IMR-90 (cell line): ENCODE results near the gene IL16. TPM values are rescaled to one million over a fixed set of nuclear protein-coding genes. Genes with fewer than 3 reads are reported as not detected.

Source experiments
- ATAC-seq: fragments of 200-7000 bp; cut with Tn5 transposase; 2 replicates; pipeline ENCODE4 v1.9.1; 2020; ENCODE audit warnings: low read depth, mild to moderate bottlenecking, moderate library complexity
- BruUV-seq: library from RNA; stranded (reverse); fragments of 400-500 nt; replicated peaks from 2 replicates; lab custom pipeline; 2021; lab: Mats Ljungman, UMichigan
- CTCF ChIA-PET: fragments of 300-600 bp; formaldehyde crosslinking; extraction: SDS; loops from one replicate; lab custom pipeline; 2021; ENCODE audit warnings: antibody characterized with exemption; lab: Yijun Ruan, JAX
- POLR2A ChIA-PET: fragments of 300-600 bp; sonication (Branson Sonifier 250); formaldehyde crosslinking; loops from one replicate; lab custom pipeline; 2022; ENCODE audit warnings: antibody characterized with exemption; ENCODE audit not compliant: unreplicated experiment; lab: Charles Lee
- DNase-seq: peaks from one replicate; pipeline ENCODE4 v3.0.0; 2013
- H2AFZ ChIP-seq: replicated peaks from 2 replicates; pipeline ENCODE3; 2013; ENCODE audit warnings: low read length, mild to moderate bottlenecking; ENCODE audit not compliant: poor library complexity
- H2AK5ac ChIP-seq: 2 replicates; pipeline ENCODE4 v1.6.1; 2013; ENCODE audit warnings: low read depth, low read length, inconsistent platforms
- H2AK9ac ChIP-seq: replicated peaks from 2 replicates; pipeline ENCODE3; 2013; ENCODE audit warnings: mild to moderate bottlenecking, low read depth, low read length, moderate library complexity; ENCODE audit not compliant: poor library complexity
- H2BK120ac ChIP-seq: 2 replicates; pipeline ENCODE4 v1.6.1; 2013; ENCODE audit warnings: low read depth, low read length, inconsistent platforms
- H2BK15ac ChIP-seq: 3 replicates; pipeline ENCODE4 v1.6.1; 2013; ENCODE audit warnings: low read depth, low read length, inconsistent platforms
- H2BK20ac ChIP-seq: 2 replicates; pipeline ENCODE4 v1.6.1; 2013; ENCODE audit warnings: low read depth, mild to moderate bottlenecking, inconsistent platforms, low read length, moderate library complexity
- H2BK5ac ChIP-seq: 2 replicates; pipeline ENCODE4 v1.6.1; 2013; ENCODE audit warnings: mild to moderate bottlenecking, low read depth, low read length, inconsistent platforms; ENCODE audit not compliant: poor library complexity, severe bottlenecking
- H3K14ac ChIP-seq: replicated peaks from 2 replicates; pipeline ENCODE4 v1.6.1; 2013; ENCODE audit warnings: low read depth, low read length, inconsistent platforms
- H3K18ac ChIP-seq: 2 replicates; pipeline ENCODE4 v1.6.1; 2013; ENCODE audit warnings: low read depth, low read length, control low read depth
- H3K23ac ChIP-seq: 2 replicates; pipeline ENCODE4 v1.6.1; 2013; ENCODE audit warnings: low read depth, low read length, inconsistent platforms
- H3K27ac ChIP-seq: 2 replicates; pipeline ENCODE4 v1.5.1; 2013; ENCODE audit warnings: mild to moderate bottlenecking, control low read depth, low read length; ENCODE audit not compliant: insufficient read depth
- H3K27me3 ChIP-seq: 2 replicates; pipeline ENCODE4 v1.6.1; 2013; ENCODE audit warnings: low read length; ENCODE audit not compliant: control insufficient read depth, insufficient read depth
- H3K36me3 ChIP-seq: 2 replicates; pipeline ENCODE4 v1.6.1; 2013; ENCODE audit warnings: low read length, mixed read lengths; ENCODE audit not compliant: control insufficient read depth, insufficient read depth
- H3K4ac ChIP-seq: 2 replicates; pipeline ENCODE4 v1.6.1; 2013; ENCODE audit warnings: low read depth, low read length, inconsistent platforms
- H3K4me1 ChIP-seq: 2 replicates; pipeline ENCODE4 v1.6.1; 2013; ENCODE audit warnings: low read length, mixed read lengths; ENCODE audit not compliant: control insufficient read depth, insufficient read depth
- H3K4me2 ChIP-seq: 2 replicates; pipeline ENCODE4 v1.6.1; 2013; ENCODE audit warnings: low read depth, mild to moderate bottlenecking, control low read depth, low read length, moderate library complexity
- H3K4me3 ChIP-seq: 2 replicates; pipeline ENCODE4 v1.5.1; 2013; ENCODE audit warnings: low read depth, mild to moderate bottlenecking, control low read depth, low read length, moderate library complexity; ENCODE audit not compliant: insufficient read depth
- H3K56ac ChIP-seq: 2 replicates; pipeline ENCODE4 v1.6.1; 2013; ENCODE audit warnings: low read length, inconsistent platforms; ENCODE audit not compliant: insufficient read depth; ENCODE audit errors: extremely low read depth
- H3K79me1 ChIP-seq, 2 experiments: 2 replicates each; pipeline ENCODE4 v1.6.1; 2013; ENCODE audit warnings: low read length in 2 of 2, inconsistent platforms in 1 of 2, low read depth in 1 of 2
- H3K9ac ChIP-seq: 2 replicates; pipeline ENCODE4 v1.6.1; 2013; ENCODE audit warnings: low read depth, low read length, control low read depth
- H3K9me1 ChIP-seq: 2 replicates; pipeline ENCODE4 v1.6.1; 2013; ENCODE audit warnings: low read length, inconsistent platforms; ENCODE audit not compliant: insufficient read depth
- H3K9me3 ChIP-seq: 2 replicates; pipeline ENCODE4 v1.6.1; 2013; ENCODE audit warnings: low read length; ENCODE audit not compliant: control insufficient read depth, insufficient read depth
- H4K20me1 ChIP-seq: 2 replicates; pipeline ENCODE4 v1.6.1; 2013; ENCODE audit warnings: low read length, inconsistent platforms; ENCODE audit not compliant: insufficient read depth
- H4K5ac ChIP-seq: 2 replicates; pipeline ENCODE4 v1.6.1; 2013; ENCODE audit warnings: mild to moderate bottlenecking, low read depth, low read length, control low read depth
- H4K8ac ChIP-seq, 2 experiments: 2 replicates each; pipeline ENCODE4 v1.6.1; 2013; ENCODE audit warnings: low read depth in 2 of 2, low read length in 2 of 2, control low read depth in 1 of 2, inconsistent platforms in 1 of 2
- H4K91ac ChIP-seq: 2 replicates; pipeline ENCODE4 v1.6.1; 2013; ENCODE audit warnings: low read depth, low read length, inconsistent platforms; ENCODE audit not compliant: insufficient read depth
- CTCF ChIP-seq: conservative IDR thresholded peaks from 2 replicates; pipeline ENCODE4 v1.5.1; 2012; ENCODE audit warnings: mild to moderate bottlenecking, low read depth, low read length, improper control_type of control experiment
- FOS ChIP-seq: fragments of 150-350 bp; IDR thresholded peaks from 2 replicates; pipeline ENCODE4 v1.6.1; 2016; ENCODE audit warnings: low read depth, low read length
- MXI1 ChIP-seq: IDR thresholded peaks from 2 replicates; pipeline ENCODE4 v1.6.1; 2012; ENCODE audit warnings: low read depth, mild to moderate bottlenecking, low read length, moderate library complexity, borderline replicate concordance
- NFE2L2 ChIP-seq: fragments of 150-350 bp; IDR thresholded peaks from 2 replicates; pipeline ENCODE4 v1.6.1; 2016; ENCODE audit warnings: low read depth, mild to moderate bottlenecking, low read length
- POLR2A ChIP-seq: IDR thresholded peaks from 2 replicates; pipeline ENCODE4 v1.6.1; 2012; ENCODE audit warnings: mild to moderate bottlenecking, low read depth, low read length
- RCOR1 ChIP-seq: IDR thresholded peaks from 2 replicates; pipeline ENCODE4 v1.6.1; 2012; ENCODE audit warnings: mild to moderate bottlenecking, low read length, improper control_type of control experiment; ENCODE audit not compliant: insufficient replicate concordance
- RFX5 ChIP-seq: IDR thresholded peaks from 2 replicates; pipeline ENCODE4 v1.8.0; 2012; ENCODE audit warnings: low read depth, mild to moderate bottlenecking, low read length, moderate library complexity
- SMC3 ChIP-seq: fragments of 150-350 bp; IDR thresholded peaks from 2 replicates; pipeline ENCODE4 v1.6.1; 2016; ENCODE audit warnings: low read depth, mild to moderate bottlenecking, antibody characterized with exemption, low read length, moderate library complexity
- WGBS, 2 experiments: methylation state at CpG; one replicate each; pipeline versions ENCODE4 v1.1.5 to v1.1.7; 2013; ENCODE audit warnings: missing lambda C conversion rate in 2 of 2; ENCODE audit not compliant: insufficient read length in 1 of 2; ENCODE audit errors: extremely low coverage in 2 of 2; 5-methylcytosine and 5-hydroxymethylcytosine counted together
- dilution Hi-C: fragments of 300-500 bp; cut with HindIII; formaldehyde crosslinking; loops from one replicate; pipeline ENCODE4 v1.14.3; 2018; ENCODE audit warnings: low sequenced_read_pairs; ENCODE audit not compliant: unreplicated experiment
- in situ Hi-C: fragments of 300-500 bp; cut with MboI; formaldehyde crosslinking; loops from 3 replicates; pipeline ENCODE4 v1.14.3; 2019; ENCODE audit warnings: low sequenced_read_pairs, inconsistent platforms, mixed read lengths
- intact Hi-C: fragments of 100-400 bp; cut with micrococcal nuclease; formaldehyde crosslinking; loops from 2 replicates; pipeline ENCODE4 v1.10.0; 2022
- polyA plus RNA-seq, 3 experiments: library from polyadenylated mRNA; depleted of rRNA; stranded (reverse); fragments of >200 nt; gene quantifications; 2 replicates each; pipeline ENCODE4 v1.2.3, GENCODE V29; 2012; ENCODE audit warnings: low replicate concordance in 1 of 3
- total RNA-seq: library from RNA; depleted of rRNA; stranded (reverse); fragments of >200 nt; gene quantifications from 2 replicates; pipeline ENCODE4 v1.2.3, GENCODE V29; 2012
- TF ChIP-seq, protein P1 (sequence below): fragments of 150-350 bp; IDR thresholded peaks from 2 replicates; pipeline ENCODE4 v1.6.1; 2016; ENCODE audit warnings: low read depth, mild to moderate bottlenecking, low read length, moderate library complexity, borderline replicate concordance

Gene IL16
- total and polyA plus RNA-seq, 2 of the 4 experiments (the other 2 are of a cell fraction) = 0.18 to 0.27 TPM

DNA sequence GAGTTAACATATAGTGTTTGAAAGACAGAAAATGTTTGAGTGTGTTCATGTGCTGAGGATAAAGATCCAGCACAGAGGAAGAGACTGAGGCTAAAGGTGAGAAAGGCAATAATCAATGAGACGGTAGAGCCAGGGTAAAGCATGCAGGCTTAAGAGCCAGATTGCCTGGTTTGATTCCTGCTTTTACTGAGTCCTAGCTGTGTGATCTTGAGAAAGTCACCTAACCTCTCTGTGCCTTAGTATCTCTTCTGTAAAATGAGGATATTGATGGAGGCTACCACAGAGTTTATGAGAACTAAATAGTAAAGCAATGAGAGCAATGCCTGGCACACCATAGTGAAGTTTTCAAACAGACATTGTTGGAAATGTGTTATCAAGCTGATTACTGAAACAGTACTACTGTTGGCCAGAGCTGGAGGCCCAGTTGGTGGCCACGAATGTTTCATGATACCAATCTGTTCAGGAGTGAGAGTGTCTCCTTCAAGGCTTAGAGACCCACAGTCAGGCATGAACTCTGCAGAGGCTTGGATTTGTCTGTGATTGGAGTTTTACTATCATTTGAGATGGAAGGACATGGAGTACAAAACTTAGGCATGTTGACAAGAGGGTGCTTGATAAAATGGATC lies 26.8 kb downstream of the IL16 start:
- no peak for ATAC-seq
- H3K9me3 ChIP-seq = no peaks in the 10 kb centered on the region
- H4K5ac ChIP-seq = no peak overlapping the region
- no peak overlapping the region for H2BK120ac ChIP-seq
- DNase-seq = no peak
- intact Hi-C loops = no loop called here
- no peak overlapping the region for H4K8ac ChIP-seq
- H2BK5ac ChIP-seq = no peak overlapping the region
- H3K18ac ChIP-seq = no peak overlapping the region
- H3K4me2 ChIP-seq = no peak overlapping the region
- dilution Hi-C loops = no loop called here
- H3K36me3 ChIP-seq = peaks cover 4% of the 10 kb centered on the region; the same call in 1 of the 2 replicates
- no peak overlapping the region for H4K91ac ChIP-seq
- H2BK15ac ChIP-seq = no peak overlapping the region
- no peak overlapping the region for H3K23ac ChIP-seq
- no peak overlapping the region for H2BK20ac ChIP-seq
- no peak overlapping the region for H3K4me3 ChIP-seq
- no peak overlapping the region for H2AK5ac ChIP-seq
- no peaks in the 10 kb centered on the region for H4K20me1 ChIP-seq
- BruUV-seq = no TSS peak
- CTCF ChIA-PET = interaction anchor here (1.5 kb wide), 1 partner anchor 12 kb away, joined by 3 read pairs; no protein-coding TSS in a partner anchor
- H3K9me1 ChIP-seq = no peaks in the 10 kb centered on the region
- H3K9ac ChIP-seq = no peak overlapping the region
- H3K79me1 ChIP-seq = no peaks in the 10 kb centered on the region
- H3K4me1 ChIP-seq = peaks cover 4% of the 10 kb centered on the region; the same call in 1 of the 2 replicates
- no peak overlapping the region for H3K27ac ChIP-seq
- no peak overlapping the region for H2AK9ac ChIP-seq
- no peak overlapping the region for H3K56ac ChIP-seq
- H3K14ac ChIP-seq = no peak overlapping the region
- H3K4ac ChIP-seq = no peak overlapping the region
- H2AFZ ChIP-seq = no peak overlapping the region
- TF ChIP-seq SMC3 (no peak), FOS (no peak), CTCF (no peak), POLR2A (no peak), RCOR1 (no peak), NFE2L2 (no peak), RFX5 (no peak), MXI1 (no peak)
- TF ChIP-seq, protein P1, sequence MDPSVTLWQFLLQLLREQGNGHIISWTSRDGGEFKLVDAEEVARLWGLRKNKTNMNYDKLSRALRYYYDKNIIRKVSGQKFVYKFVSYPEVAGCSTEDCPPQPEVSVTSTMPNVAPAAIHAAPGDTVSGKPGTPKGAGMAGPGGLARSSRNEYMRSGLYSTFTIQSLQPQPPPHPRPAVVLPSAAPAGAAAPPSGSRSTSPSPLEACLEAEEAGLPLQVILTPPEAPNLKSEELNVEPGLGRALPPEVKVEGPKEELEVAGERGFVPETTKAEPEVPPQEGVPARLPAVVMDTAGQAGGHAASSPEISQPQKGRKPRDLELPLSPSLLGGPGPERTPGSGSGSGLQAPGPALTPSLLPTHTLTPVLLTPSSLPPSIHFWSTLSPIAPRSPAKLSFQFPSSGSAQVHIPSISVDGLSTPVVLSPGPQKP = no peak
- POLR2A ChIA-PET = no interaction called here
- 83% methylated on average over 1 of the region's 2 CpGs; no CpG with 5 or more reads in 1 of the 2 experiments for WGBS, 2 experiments
- H3K27me3 ChIP-seq = no peaks in the 10 kb centered on the region
- in situ Hi-C loops = no loop called here
